Keratinocyte (primary cell): ENCODE data around the gene CARM1.

Experiments
- CTCF ChIP-seq, 3 experiments: IDR thresholded peaks in 1 of 3; conservative IDR thresholded peaks in 1 of 3; optimal IDR thresholded peaks in 1 of 3; 2 replicates in 2 of 3; 3 replicates in 1 of 3; pipeline versions ENCODE3 to v1.5.1; 2011; ENCODE audit warnings: low read length in 3 of 3, mild to moderate bottlenecking in 3 of 3, moderate library complexity in 2 of 3, control low read depth in 1 of 3, inconsistent platforms in 1 of 3; ENCODE audit not compliant: insufficient read depth in 2 of 3; ENCODE audit errors: extremely low read depth in 1 of 3
- EZH2 ChIP-seq: IDR thresholded peaks from one replicate; pipeline ENCODE4 v1.6.1; 2012; ENCODE audit warnings: inconsistent platforms, mild to moderate bottlenecking, low read length, moderate library complexity

- no peak for TF ChIP-seq EZH2
- no peak for TF ChIP-seq CTCF (optimal IDR thresholded peaks at IDR 0.05 in 1 of 3, IDR thresholded peaks at IDR 0.05 in 1 of 3, conservative IDR thresholded peaks at IDR 0.05 in 1 of 3; ENCODE audit: extremely low read depth in 1 of 3, insufficient read depth in 2 of 3, low read length in 3 of 3)
Measured at GRCh38 chr19:10826846-10827245, 44.5 kb upstream of the CARM1 start.
